Measurements from ENCODE around the gene S100A1.

DNA sequence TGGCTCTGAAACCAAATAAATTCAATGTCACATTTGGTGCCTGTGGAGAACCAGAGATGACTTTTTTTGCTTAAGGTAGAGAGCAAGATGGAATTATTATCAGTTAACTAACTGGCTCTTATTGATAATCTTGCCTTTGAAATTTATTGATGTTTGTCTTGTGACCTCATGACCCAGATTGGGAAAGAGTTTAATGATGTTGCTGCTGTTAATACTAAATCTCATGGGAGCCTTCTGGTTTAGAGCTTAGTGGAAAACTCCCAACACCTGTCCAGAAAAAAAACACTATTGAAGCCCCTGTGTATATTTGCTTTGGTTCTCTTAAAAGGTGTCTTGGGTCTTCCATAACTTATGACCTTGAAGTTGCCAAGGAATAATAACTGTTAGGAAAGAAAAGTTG lies 15.6 kb downstream of the S100A1 start:
- TF ChIP-seq, protein P1, sequence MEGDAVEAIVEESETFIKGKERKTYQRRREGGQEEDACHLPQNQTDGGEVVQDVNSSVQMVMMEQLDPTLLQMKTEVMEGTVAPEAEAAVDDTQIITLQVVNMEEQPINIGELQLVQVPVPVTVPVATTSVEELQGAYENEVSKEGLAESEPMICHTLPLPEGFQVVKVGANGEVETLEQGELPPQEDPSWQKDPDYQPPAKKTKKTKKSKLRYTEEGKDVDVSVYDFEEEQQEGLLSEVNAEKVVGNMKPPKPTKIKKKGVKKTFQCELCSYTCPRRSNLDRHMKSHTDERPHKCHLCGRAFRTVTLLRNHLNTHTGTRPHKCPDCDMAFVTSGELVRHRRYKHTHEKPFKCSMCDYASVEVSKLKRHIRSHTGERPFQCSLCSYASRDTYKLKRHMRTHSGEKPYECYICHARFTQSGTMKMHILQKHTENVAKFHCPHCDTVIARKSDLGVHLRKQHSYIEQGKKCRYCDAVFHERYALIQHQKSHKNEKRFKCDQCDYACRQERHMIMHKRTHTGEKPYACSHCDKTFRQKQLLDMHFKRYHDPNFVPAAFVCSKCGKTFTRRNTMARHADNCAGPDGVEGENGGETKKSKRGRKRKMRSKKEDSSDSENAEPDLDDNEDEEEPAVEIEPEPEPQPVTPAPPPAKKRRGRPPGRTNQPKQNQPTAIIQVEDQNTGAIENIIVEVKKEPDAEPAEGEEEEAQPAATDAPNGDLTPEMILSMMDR (IDR thresholded peaks at IDR 0.05; ENCODE audit: poor library complexity), result no peak
- no peak for TF ChIP-seq EZH2 (IDR thresholded peaks at IDR 0.05; ENCODE audit: borderline replicate concordance)
